ENCODE results near the gene STAMBPL1. TPM values are rescaled to one million over a fixed set of nuclear protein-coding genes. Genes with fewer than 3 reads are reported as not detected.

Gene STAMBPL1
- polyA plus RNA-seq, 4 donors, result 1.8 to 2.3 (median 1.9) TPM

Other genes starting within 250 kb of the STAMBPL1 start
- under 1 TPM; 0.18 to 0.57 (median 0.40) TPM for gene LIPF, start 215.8 kb upstream of the STAMBPL1 start, polyA plus RNA-seq (ENCODE audit: insufficient read length in 4 of 4)
- gene LIPK, start 174.0 kb upstream of the STAMBPL1 start, polyA plus RNA-seq (ENCODE audit: insufficient read length in 4 of 4), result not detected
- not detected for gene LIPN, start 120.2 kb upstream of the STAMBPL1 start, polyA plus RNA-seq (ENCODE audit: insufficient read length in 4 of 4)
- gene LIPM, start 77.5 kb upstream of the STAMBPL1 start, polyA plus RNA-seq (ENCODE audit: insufficient read length in 4 of 4), result under 1 TPM in 1 of 4 donors, not detected in 3; 0.23 TPM
- gene ANKRD22, start 28.4 kb upstream of the STAMBPL1 start, polyA plus RNA-seq (ENCODE audit: insufficient read length in 4 of 4), result under 1 TPM; 0.22 to 0.91 (median 0.56) TPM
- 100 to 1,000 TPM; 181 to 218 (median 197) TPM for gene ACTA2, start 72.5 kb downstream of the STAMBPL1 start, polyA plus RNA-seq (ENCODE audit: insufficient read length in 4 of 4)
- 10 to 100 TPM in 3 of 4 donors, 1 to 10 TPM in 1; 9.8 to 13.9 (median 11.8) TPM for gene FAS, start 110.6 kb downstream of the STAMBPL1 start, polyA plus RNA-seq (ENCODE audit: insufficient read length in 4 of 4)

All from right renal pelvis (tissue), 4 donors.